PC-3 (cell line): ENCODE results near the gene CEND1. TPM values are rescaled to one million over a fixed set of nuclear protein-coding genes. Genes with fewer than 3 reads are reported as not detected.

Experiments used
- ATAC-seq: fragments of 200-7000 bp; cut with Tn5 transposase; 2 replicates; pipeline ENCODE4 v1.9.1; 2020; ENCODE audit warnings: mild to moderate bottlenecking, moderate library complexity
- BruUV-seq: library from RNA; stranded (reverse); fragments of 400-500 nt; replicated peaks from 2 replicates; lab custom pipeline; 2021; lab: Mats Ljungman, UMichigan
- CTCF ChIA-PET: fragments of 300-600 bp; sonication (Branson Sonifier 250); formaldehyde crosslinking; loops from one replicate; lab custom pipeline; 2022; ENCODE audit warnings: antibody characterized with exemption; lab: Charles Lee
- POLR2A ChIA-PET: fragments of 300-600 bp; sonication (Branson Sonifier 250); formaldehyde crosslinking; loops from one replicate; lab custom pipeline; 2022; ENCODE audit warnings: antibody characterized with exemption; ENCODE audit not compliant: unreplicated experiment; lab: Charles Lee
- DNase-seq: peaks from one replicate; pipeline ENCODE4 v3.0.0-alpha.2; 2015
- H2AFZ ChIP-seq: fragments of 300-600 bp; sonication (generic); 2 replicates; pipeline ENCODE4 v1.6.0; 2016; ENCODE audit warnings: antibody characterized with exemption, low read length
- H3F3A ChIP-seq: fragments of 300-600 bp; sonication (generic); one replicate; pipeline ENCODE4 v1.6.0; 2017; ENCODE audit warnings: antibody characterized with exemption, low read length, control low read depth, mild to moderate bottlenecking; ENCODE audit not compliant: unreplicated experiment
- H3K27ac ChIP-seq: fragments of 300-600 bp; sonication (generic); 2 replicates; pipeline ENCODE4 v1.5.1; 2016; ENCODE audit warnings: mild to moderate bottlenecking, low read length
- H3K27me3 ChIP-seq: fragments of 300-600 bp; sonication (generic); 2 replicates; pipeline ENCODE4 v1.6.1; 2016; ENCODE audit warnings: low read length, mixed read lengths
- H3K36me3 ChIP-seq: fragments of 300-600 bp; sonication (generic); 2 replicates; pipeline ENCODE4 v1.6.1; 2016; ENCODE audit warnings: low read depth, mixed run types, low read length, mixed read lengths
- H3K4me1 ChIP-seq: fragments of 300-600 bp; sonication (generic); 2 replicates; pipeline ENCODE4 v1.5.1; 2016; ENCODE audit warnings: low read length; ENCODE audit not compliant: insufficient read depth
- H3K4me2 ChIP-seq: fragments of 300-600 bp; sonication (generic); 2 replicates; pipeline ENCODE4 v1.6.0; 2016; ENCODE audit warnings: low read length
- H3K4me3 ChIP-seq: fragments of 300-600 bp; sonication (generic); 2 replicates; pipeline ENCODE4 v1.5.1; 2016; ENCODE audit warnings: mild to moderate bottlenecking, low read length, mixed read lengths
- H3K79me2 ChIP-seq: fragments of 300-600 bp; sonication (generic); 2 replicates; pipeline ENCODE4 v1.6.1; 2017; ENCODE audit warnings: low read length, mixed read lengths
- H3K9ac ChIP-seq: fragments of 300-600 bp; sonication (generic); 2 replicates; pipeline ENCODE4 v1.6.0; 2016; ENCODE audit warnings: mild to moderate bottlenecking, low read length
- H3K9me2 ChIP-seq: fragments of 300-600 bp; sonication (generic); replicated peaks from 2 replicates; pipeline ENCODE4 v1.6.1; 2016; ENCODE audit warnings: mixed run types, low read length, mixed read lengths
- H3K9me3 ChIP-seq: fragments of 300-600 bp; sonication (generic); 2 replicates; pipeline ENCODE4 v1.6.1; 2016; ENCODE audit warnings: low read length, mixed read lengths
- H4K20me1 ChIP-seq: fragments of 300-600 bp; sonication (generic); 2 replicates; pipeline ENCODE4 v1.6.1; 2016; ENCODE audit warnings: low read length, mixed read lengths
- CTCF ChIP-seq: fragments of 300-600 bp; sonication (generic); conservative IDR thresholded peaks from 2 replicates; pipeline ENCODE4 v1.5.1; 2017; ENCODE audit warnings: antibody characterized with exemption, low read depth, mild to moderate bottlenecking, low read length
- EZH2 ChIP-seq: fragments of 300-600 bp; sonication (generic); IDR thresholded peaks from one replicate; pipeline ENCODE4 v1.6.1; 2017; ENCODE audit warnings: antibody characterized with exemption, mild to moderate bottlenecking, low read length; ENCODE audit not compliant: unreplicated experiment
- EZH2phosphoT487 ChIP-seq: fragments of 300-600 bp; sonication (generic); IDR thresholded peaks from 2 replicates; pipeline ENCODE4 v1.6.1; 2018; ENCODE audit warnings: mild to moderate bottlenecking, antibody characterized with exemption, low read length, borderline replicate concordance
- intact Hi-C: fragments of 100-400 bp; cut with micrococcal nuclease; formaldehyde crosslinking; loops from 2 replicates; pipeline ENCODE4 v1.9.0; 2023
- total RNA-seq: library from RNA; depleted of rRNA; stranded (reverse); fragments of >200 nt; gene quantifications from 2 replicates; pipeline ENCODE4 v1.2.3, GENCODE V29; 2014

CEND1 gene
- total RNA-seq, 1 experiment from 2014 or later: not detected

GRCh38 chr11:788009-788640 lies 1.8 kb downstream of the CEND1 start:
- no peaks in the 10 kb centered on the region for H3K9me3 ChIP-seq
- H3K4me3 ChIP-seq: no peak overlapping the region
- no peaks in the 10 kb centered on the region for H3K4me1 ChIP-seq
- H3F3A ChIP-seq: no peaks in the 10 kb centered on the region
- BruUV-seq: no TSS peak
- no peaks in the 10 kb centered on the region for H4K20me1 ChIP-seq
- no peaks in the 10 kb centered on the region for H3K9me2 ChIP-seq
- H3K4me2 ChIP-seq: no peak overlapping the region
- TF ChIP-seq CTCF (no peak), EZH2phosphoT487 (no peak), EZH2 (no peak)
- H3K27ac ChIP-seq: no peak overlapping the region
- H3K9ac ChIP-seq: no peak overlapping the region
- DNase-seq (no peak), ATAC-seq (no peak)
- H3K36me3 ChIP-seq: no peaks in the 10 kb centered on the region; the same call in 1 of the 2 replicates
- intact Hi-C loops: no loop called here
- ChIA-PET POLR2A (interaction anchor here (0.5 kb wide), 1 partner anchor 45 kb away, joined by 9 read pairs; the partner anchor contains the start of gene CD151), CTCF (no interaction called here)
- H3K27me3 ChIP-seq: no peaks in the 10 kb centered on the region
- no peaks in the 10 kb centered on the region for H3K79me2 ChIP-seq
- no peak overlapping the region for H2AFZ ChIP-seq

DNA sequence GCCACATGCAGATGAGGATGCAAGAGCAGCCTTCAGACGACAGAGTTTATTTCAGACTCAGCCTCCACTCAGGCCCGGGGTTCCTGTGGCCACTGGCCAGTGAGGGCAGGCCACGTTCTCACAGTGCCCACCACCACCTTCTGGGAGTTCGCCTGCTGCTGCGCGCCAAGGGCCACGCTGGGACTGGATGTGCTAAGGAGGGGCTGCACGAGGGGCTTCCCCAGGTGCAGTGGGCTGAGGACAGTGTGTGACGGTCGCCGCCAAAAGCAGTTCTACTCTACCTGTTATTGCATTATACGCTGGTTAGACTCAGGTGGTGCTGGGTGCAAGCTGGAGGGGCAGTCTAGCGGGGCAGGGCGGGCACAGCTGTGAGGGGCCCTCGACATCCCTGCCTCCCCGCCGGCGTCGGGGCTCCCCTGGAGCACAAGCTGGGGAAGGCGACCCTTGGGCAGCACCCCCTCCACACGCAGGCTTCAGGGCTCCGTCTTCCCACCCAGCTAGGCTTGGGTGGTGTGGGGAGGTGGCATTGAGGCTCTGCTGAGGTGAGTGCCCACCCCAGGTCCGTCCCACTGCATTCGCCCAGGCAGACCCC lies 2.7 kb downstream of the CEND1 start:
- no peaks in the 10 kb centered on the region for H3K36me3 ChIP-seq
- H3K9me2 ChIP-seq: no peaks in the 10 kb centered on the region
- BruUV-seq: no TSS peak
- H3K4me3 ChIP-seq: no peak overlapping the region
- H3K9ac ChIP-seq: no peak overlapping the region
- ATAC-seq (no peak), DNase-seq (no peak)
- H3K4me1 ChIP-seq: no peaks in the 10 kb centered on the region
- no peaks in the 10 kb centered on the region for H3F3A ChIP-seq
- H3K79me2 ChIP-seq: no peaks in the 10 kb centered on the region
- ChIA-PET POLR2A (no interaction called here), CTCF (no interaction called here)
- H3K27me3 ChIP-seq: no peaks in the 10 kb centered on the region
- H3K27ac ChIP-seq: no peak overlapping the region
- H2AFZ ChIP-seq: no peak overlapping the region
- no peak for TF ChIP-seq CTCF
- TF ChIP-seq EZH2: no peak
- TF ChIP-seq EZH2phosphoT487: no peak
- intact Hi-C loops: no loop called here
- no peaks in the 10 kb centered on the region for H3K9me3 ChIP-seq
- H4K20me1 ChIP-seq: no peaks in the 10 kb centered on the region
- H3K4me2 ChIP-seq: no peak overlapping the region
